ELR (cell line): ENCODE data around the gene EEF2K.

ENCODE experiments used
- DNase-seq: peaks from one replicate; pipeline ENCODE4 v3.0.0-alpha.2; 2015; ENCODE audit warnings: low read depth

The EEF2K gene

GRCh38 chr16:22336581-22336980 is 130.5 kb downstream of the EEF2K start:
- no peak for DNase-seq

GRCh38 chr16:22337045-22337444 is 131.0 kb downstream of the EEF2K start:
- no peak for DNase-seq

- DNase-seq, result no peak
Measured at GRCh38 chr16:22337849-22338635, 132.0 kb downstream of the EEF2K start.
